ENCODE data around the gene PPP1R37.
A peak's percentile ranks its signal among the peaks of the same experiment; 100 is the strongest.

PPP1R37 gene

GRCh38 chr19:45092747-45093678 is at the start of gene PPP1R37:
Gene PPP1R37, plus strand, starts transcription at chr19:45093179. Its CDS starts 147 bp downstream, at chr19:45093326.
- DNase-seq (ENCODE audit: extremely low spot score, insufficient read length, low read depth), result peak; percentile 96
- peak; percentile 98 for FAIRE-seq

GRCh38 chr19:45045671-45046353 is 47.2 kb upstream of the PPP1R37 start:
- DNase-seq (ENCODE audit: extremely low spot score, insufficient read length, low read depth) (no peak), FAIRE-seq (no peak)

- DNase-seq (ENCODE audit: extremely low spot score, insufficient read length, low read depth) (no peak), FAIRE-seq (no peak)
Measured at GRCh38 chr19:45046355-45046754, 46.6 kb upstream of the PPP1R37 start.

GRCh38 chr19:45047188-45047797 is 45.7 kb upstream of the PPP1R37 start:
- DNase-seq (ENCODE audit: extremely low spot score, insufficient read length, low read depth) (no peak), FAIRE-seq (peak; percentile 75)

- FAIRE-seq, result no peak
- DNase-seq (ENCODE audit: extremely low spot score, insufficient read length, low read depth), result no peak
Measured at GRCh38 chr19:45049073-45049736, 43.8 kb upstream of the PPP1R37 start.

- no peak for FAIRE-seq
Measured at GRCh38 chr19:45050036-45050435, 42.9 kb upstream of the PPP1R37 start.

GRCh38 chr19:45051929-45052579 is 40.9 kb upstream of the PPP1R37 start:
- FAIRE-seq (peak; percentile 66), DNase-seq (ENCODE audit: extremely low spot score, insufficient read length, low read depth) (no peak)

More at GRCh38 chr19:45050036-45050435, 42.9 kb upstream of the PPP1R37 start:
- DNase-seq (ENCODE audit: extremely low spot score, insufficient read length, low read depth), result no peak

- DNase-seq (ENCODE audit: extremely low spot score, insufficient read length, low read depth), result no peak
- FAIRE-seq, result no peak
Measured at GRCh38 chr19:45056831-45057230, 36.1 kb upstream of the PPP1R37 start.

GRCh38 chr19:45057444-45057843 is 35.5 kb upstream of the PPP1R37 start:
- no peak for FAIRE-seq
- no peak for DNase-seq (ENCODE audit: extremely low spot score, insufficient read length, low read depth)

- FAIRE-seq (no peak), DNase-seq (ENCODE audit: extremely low spot score, insufficient read length, low read depth) (no peak)
Measured at GRCh38 chr19:45058622-45059159, 34.3 kb upstream of the PPP1R37 start.

GRCh38 chr19:45059258-45059965 is 33.6 kb upstream of the PPP1R37 start:
- DNase-seq (ENCODE audit: extremely low spot score, insufficient read length, low read depth) (peak; percentile 77), FAIRE-seq (peak; percentile 88)

GRCh38 chr19:45061965-45062364 is 31.0 kb upstream of the PPP1R37 start:
- DNase-seq (ENCODE audit: extremely low spot score, insufficient read length, low read depth) (no peak), FAIRE-seq (no peak)

- FAIRE-seq, result no peak
Measured at GRCh38 chr19:45063851-45064801, 28.9 kb upstream of the PPP1R37 start.

GRCh38 chr19:45066921-45067661 is 25.9 kb upstream of the PPP1R37 start:
- FAIRE-seq (no peak), DNase-seq (ENCODE audit: extremely low spot score, insufficient read length, low read depth) (no peak)

More at GRCh38 chr19:45063851-45064801, 28.9 kb upstream of the PPP1R37 start:
- no peak for DNase-seq (ENCODE audit: extremely low spot score, insufficient read length, low read depth)

GRCh38 chr19:45068041-45068440 is 24.9 kb upstream of the PPP1R37 start:
- DNase-seq (ENCODE audit: extremely low spot score, insufficient read length, low read depth), result no peak
- no peak for FAIRE-seq

- DNase-seq (ENCODE audit: extremely low spot score, insufficient read length, low read depth), result no peak
- FAIRE-seq, result no peak
Measured at GRCh38 chr19:45069056-45069455, 23.9 kb upstream of the PPP1R37 start.

GRCh38 chr19:45070214-45070613 is 22.8 kb upstream of the PPP1R37 start:
- no peak for DNase-seq (ENCODE audit: extremely low spot score, insufficient read length, low read depth)
- FAIRE-seq, result no peak

Data from GM18507 (cell line).